Natural killer cell (primary cell): Measurements from ENCODE around the gene FGA. TPM values are rescaled to one million over a fixed set of nuclear protein-coding genes. Genes with fewer than 3 reads are reported as not detected.

Experiments used
- ATAC-seq, 3 donors: fragments of 150-1000 bp in 2 of 3; fragments of 200-7000 bp in 1 of 3; cut with Tn5 transposase; 1 replicate in 1 of 3; 2 replicates in 2 of 3; pipeline ENCODE4 v1.10.0; 2021; ENCODE audit warnings: mild to moderate bottlenecking in 2 of 3, moderate library complexity in 2 of 3
- DNase-seq, 2 donors: peaks; one replicate each; pipeline versions ENCODE4 v3.0.0 to v3.0.0-alpha.2; 2013 to 2021; ENCODE audit warnings: mixed read lengths in 1 of 2
- H3K27ac ChIP-seq: one replicate; pipeline ENCODE4 v1.5.1; 2013; ENCODE audit warnings: mild to moderate bottlenecking, low read length
- H3K27me3 ChIP-seq: one replicate; pipeline ENCODE4 v1.6.1; 2013; ENCODE audit warnings: low read length; ENCODE audit not compliant: control insufficient read depth, insufficient read depth
- H3K36me3 ChIP-seq: one replicate; pipeline ENCODE4 v1.6.1; 2013; ENCODE audit warnings: low read length; ENCODE audit not compliant: control insufficient read depth, insufficient read depth
- H3K4me1 ChIP-seq: one replicate; pipeline ENCODE4 v1.6.1; 2013; ENCODE audit warnings: low read length; ENCODE audit not compliant: control insufficient read depth, insufficient read depth
- H3K4me3 ChIP-seq: one replicate; pipeline ENCODE4 v1.5.1; 2013; ENCODE audit warnings: low read length
- H3K9me3 ChIP-seq: one replicate; pipeline ENCODE4 v1.6.1; 2013; ENCODE audit warnings: low read length; ENCODE audit not compliant: control insufficient read depth, insufficient read depth
- H3K27ac Mint-ChIP-seq, 2 donors: one replicate each; pipeline ENCODE4 v1.8.0; 2022; ENCODE audit warnings: mild to moderate bottlenecking in 2 of 2, mixed read lengths in 2 of 2, moderate library complexity in 1 of 2
- H3K27me3 Mint-ChIP-seq, 2 donors: one replicate each; pipeline ENCODE4 v1.8.0; 2022; ENCODE audit warnings: low read depth in 2 of 2, mixed read lengths in 2 of 2
- H3K36me3 Mint-ChIP-seq: one replicate; pipeline ENCODE4 v1.8.0; 2022; ENCODE audit warnings: mixed read lengths
- H3K4me1 Mint-ChIP-seq, 2 donors: one replicate each; pipeline ENCODE4 v1.8.0; 2022; ENCODE audit warnings: mixed read lengths in 2 of 2
- H3K4me3 Mint-ChIP-seq: one replicate; pipeline ENCODE4 v1.8.0; 2022; ENCODE audit warnings: mild to moderate bottlenecking, moderate library complexity, mixed read lengths
- H3K9me3 Mint-ChIP-seq, 2 donors: one replicate each; pipeline ENCODE4 v1.8.0; 2022; ENCODE audit warnings: mixed read lengths in 2 of 2
- WGBS: methylation state at CpG from one replicate; pipeline ENCODE4 v1.1.7; 2013; ENCODE audit warnings: missing lambda C conversion rate; ENCODE audit not compliant: insufficient coverage; 5-methylcytosine and 5-hydroxymethylcytosine counted together
- intact Hi-C: fragments of 100-400 bp; cut with micrococcal nuclease; formaldehyde crosslinking; loops from one replicate; pipeline ENCODE4 v1.14.2; 2022
- total RNA-seq, 4 donors: library from RNA; stranded (reverse); fragments of 120-200 nt in 1 of 4; gene quantifications; one replicate each; pipeline versions ENCODE4 v1.2.3 to v1.2.4, GENCODE V29; 2013 to 2022
- TF ChIP-seq, protein P1 (sequence below): fragments of 200-600 bp; IDR thresholded peaks from one replicate; pipeline ENCODE4 v1.8.0; 2022; ENCODE audit warnings: antibody characterized with exemption

Gene FGA
- total RNA-seq, 3 donors from 2014 or later (not counting 1 experiment from before 2014, with no cell fraction given): not detected

DNA sequence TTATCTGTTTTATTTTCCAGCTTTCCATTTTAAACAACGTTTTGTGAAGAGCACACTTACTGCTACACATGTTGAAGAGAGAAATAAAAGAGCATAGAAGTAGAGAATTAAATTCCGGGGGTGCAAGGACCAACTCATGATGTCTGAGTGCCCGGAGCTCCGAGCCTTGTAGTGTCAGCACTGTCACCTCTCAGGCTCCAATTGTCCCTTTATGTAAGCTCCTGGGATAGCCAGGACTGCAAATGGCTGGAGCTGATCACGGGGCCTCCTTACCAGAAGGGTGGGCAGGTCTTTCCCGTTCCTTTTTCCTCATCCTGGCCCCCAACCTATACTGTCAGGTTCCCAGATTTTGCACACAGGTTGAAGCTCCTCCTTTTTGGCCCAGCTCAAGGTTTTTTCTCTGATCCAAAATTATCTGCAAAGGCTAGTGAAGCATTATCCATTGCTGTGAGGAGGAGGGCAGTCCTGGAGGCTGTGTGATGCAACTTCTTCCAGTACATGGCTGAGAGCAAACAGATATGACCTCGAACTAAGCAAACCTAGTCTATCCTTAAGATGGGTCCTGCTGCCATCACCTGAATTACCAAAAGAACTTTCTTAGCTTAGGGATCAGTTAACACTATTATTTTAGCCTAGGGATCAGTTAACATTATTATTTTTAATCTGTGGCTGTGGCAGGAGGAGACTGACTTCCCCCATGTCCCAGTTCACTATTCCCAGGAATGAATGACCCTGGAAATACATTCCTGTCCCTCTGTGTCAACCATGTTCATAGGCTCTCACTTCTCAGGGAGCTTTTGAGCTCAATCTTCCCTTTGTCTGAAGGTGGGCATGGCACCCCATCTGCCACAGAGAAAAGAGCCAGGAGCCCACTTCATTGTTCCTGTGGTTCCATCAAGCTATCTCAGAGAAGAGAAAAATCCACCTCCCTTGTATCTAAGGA lies 22.2 kb upstream of the FGA start, which contains the start of gene FGG:
Gene FGG, minus strand, starts transcription at position 185 of the 943 bp plus-strand sequence. Its CDS starts 47 bp downstream, at position 138.
- no peak within 1 kb of the TSS for H3K27ac Mint-ChIP-seq
- Histone ChIP-seq H3K4me3 (no peak within 1 kb of the TSS), H3K4me1 (peaks cover 3% of the 10 kb centered on the region), H3K36me3 (no peaks in the 10 kb centered on the region), H3K27ac (no peak within 1 kb of the TSS), H3K27me3 (no peaks in the 10 kb centered on the region), H3K9me3 (no peaks in the 10 kb centered on the region)
- 81% methylated on average over 6 of the region's 7 CpGs for WGBS
- intact Hi-C loops: no loop called here
- no peaks in the 10 kb centered on the region for H3K9me3 Mint-ChIP-seq
- H3K4me1 Mint-ChIP-seq: peaks cover 8 to 10% of the 10 kb centered on the region in 2 donors
- H3K36me3 Mint-ChIP-seq: no peaks in the 10 kb centered on the region
- H3K4me3 Mint-ChIP-seq: no peak within 1 kb of the TSS
- TF ChIP-seq, protein P1, sequence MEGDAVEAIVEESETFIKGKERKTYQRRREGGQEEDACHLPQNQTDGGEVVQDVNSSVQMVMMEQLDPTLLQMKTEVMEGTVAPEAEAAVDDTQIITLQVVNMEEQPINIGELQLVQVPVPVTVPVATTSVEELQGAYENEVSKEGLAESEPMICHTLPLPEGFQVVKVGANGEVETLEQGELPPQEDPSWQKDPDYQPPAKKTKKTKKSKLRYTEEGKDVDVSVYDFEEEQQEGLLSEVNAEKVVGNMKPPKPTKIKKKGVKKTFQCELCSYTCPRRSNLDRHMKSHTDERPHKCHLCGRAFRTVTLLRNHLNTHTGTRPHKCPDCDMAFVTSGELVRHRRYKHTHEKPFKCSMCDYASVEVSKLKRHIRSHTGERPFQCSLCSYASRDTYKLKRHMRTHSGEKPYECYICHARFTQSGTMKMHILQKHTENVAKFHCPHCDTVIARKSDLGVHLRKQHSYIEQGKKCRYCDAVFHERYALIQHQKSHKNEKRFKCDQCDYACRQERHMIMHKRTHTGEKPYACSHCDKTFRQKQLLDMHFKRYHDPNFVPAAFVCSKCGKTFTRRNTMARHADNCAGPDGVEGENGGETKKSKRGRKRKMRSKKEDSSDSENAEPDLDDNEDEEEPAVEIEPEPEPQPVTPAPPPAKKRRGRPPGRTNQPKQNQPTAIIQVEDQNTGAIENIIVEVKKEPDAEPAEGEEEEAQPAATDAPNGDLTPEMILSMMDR: no peak
- DNase-seq (no peak), ATAC-seq (no peak)
- H3K27me3 Mint-ChIP-seq: peaks cover 7 to 8% of the 10 kb centered on the region in 2 donors

GRCh38 chr4:154611833-154612232 lies 21.3 kb upstream of the FGA start:
- peaks cover 7 to 8% of the 10 kb centered on the region in 2 donors for H3K4me1 Mint-ChIP-seq
- no CpG with 5 or more reads among the region's 1 CpG for WGBS

DNA sequence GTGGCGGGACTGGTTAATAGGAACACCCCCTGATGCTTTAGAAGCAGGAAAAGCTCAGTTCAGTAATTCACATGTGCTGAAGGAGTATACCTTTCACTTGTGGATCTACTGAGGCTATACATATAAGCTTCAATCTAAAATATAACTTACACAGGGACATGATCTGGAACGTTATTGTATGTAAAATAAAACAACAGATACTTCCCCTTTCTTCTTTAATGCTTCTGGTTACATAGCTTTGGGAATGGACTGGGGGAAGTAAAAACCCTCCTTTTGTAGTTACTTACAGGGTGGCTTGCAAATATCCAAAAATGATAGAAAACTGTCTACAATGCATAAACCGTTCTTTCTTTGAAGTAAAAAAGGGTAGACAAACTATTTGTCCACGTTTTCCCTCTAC lies 20.0 kb upstream of the FGA start:
- H3K27me3 Mint-ChIP-seq: peaks cover 9 to 15% of the 10 kb centered on the region in 2 donors
- DNase-seq (no peak), ATAC-seq (no peak)
- intact Hi-C loops: no loop called here
- Histone ChIP-seq H3K36me3 (no peaks in the 10 kb centered on the region), H3K27ac (no peak overlapping the region), H3K4me3 (no peak overlapping the region), H3K27me3 (no peaks in the 10 kb centered on the region), H3K4me1 (no peaks in the 10 kb centered on the region), H3K9me3 (no peaks in the 10 kb centered on the region)
- H3K4me3 Mint-ChIP-seq: no peak overlapping the region
- no peaks in the 10 kb centered on the region for H3K4me1 Mint-ChIP-seq
- no peak overlapping the region for H3K27ac Mint-ChIP-seq
- peaks cover 0 to 2% of the 10 kb centered on the region in 2 donors for H3K9me3 Mint-ChIP-seq
- TF ChIP-seq, protein P1: no peak
- H3K36me3 Mint-ChIP-seq: no peaks in the 10 kb centered on the region
- WGBS: 65% methylated on average over 1 of the region's 4 CpGs

More at GRCh38 chr4:154611833-154612232, 21.3 kb upstream of the FGA start:
- H3K27ac ChIP-seq: no peak overlapping the region
- DNase-seq (no peak), ATAC-seq (no peak)
- no peaks in the 10 kb centered on the region for H3K27me3 ChIP-seq
- H3K9me3 ChIP-seq: no peaks in the 10 kb centered on the region
- H3K27me3 Mint-ChIP-seq: peaks cover 7 to 14% of the 10 kb centered on the region in 2 donors
- no peaks in the 10 kb centered on the region for H3K9me3 Mint-ChIP-seq
- H3K4me3 Mint-ChIP-seq: no peak overlapping the region
- TF ChIP-seq, protein P1: no peak
- no peaks in the 10 kb centered on the region for H3K36me3 ChIP-seq
- H3K4me1 ChIP-seq: peaks cover 3% of the 10 kb centered on the region
- no peak overlapping the region for H3K27ac Mint-ChIP-seq
- intact Hi-C loops: no loop called here
- no peaks in the 10 kb centered on the region for H3K36me3 Mint-ChIP-seq
- no peak overlapping the region for H3K4me3 ChIP-seq
